ELR (cell line): ENCODE measurements around the gene PLXNB1.
A peak's percentile ranks its signal among the peaks of the same experiment; 100 is the strongest.

Experiments used
- DNase-seq: peaks from one replicate; pipeline ENCODE4 v3.0.0-alpha.2; 2015; ENCODE audit warnings: low read depth

PLXNB1 gene

DNA sequence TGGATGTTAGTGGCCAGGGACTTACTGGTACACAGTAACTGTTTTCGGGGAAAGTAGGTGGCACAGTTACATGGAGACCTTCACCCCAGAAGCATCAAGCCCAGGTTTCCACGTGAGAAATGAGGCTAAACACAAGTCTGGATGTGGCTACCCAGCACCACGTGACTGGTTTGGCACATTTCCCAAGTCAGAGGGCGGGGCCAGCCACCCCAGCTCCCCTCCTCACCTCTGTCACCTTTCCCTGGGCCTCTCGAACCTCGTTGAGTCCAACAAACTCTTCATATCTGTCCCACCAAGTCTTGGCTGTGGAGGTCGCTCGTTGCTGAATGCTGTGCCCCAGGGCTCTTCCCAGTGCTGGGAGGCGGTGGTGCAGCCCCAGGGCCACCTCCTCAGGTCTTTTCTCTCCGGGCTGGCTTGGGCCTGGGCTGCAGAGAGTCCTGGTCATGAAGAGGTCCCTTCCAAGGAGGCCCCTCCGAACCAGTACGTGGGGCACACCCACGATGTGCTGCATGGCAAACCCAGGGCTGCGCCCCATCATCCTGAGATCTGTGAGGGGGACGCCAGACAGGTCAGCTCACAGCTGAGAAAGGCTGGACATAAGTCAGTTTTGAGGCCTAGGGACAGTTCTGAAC is 4.8 kb upstream of the PLXNB1 start:
- DNase-seq, result no peak

DNA sequence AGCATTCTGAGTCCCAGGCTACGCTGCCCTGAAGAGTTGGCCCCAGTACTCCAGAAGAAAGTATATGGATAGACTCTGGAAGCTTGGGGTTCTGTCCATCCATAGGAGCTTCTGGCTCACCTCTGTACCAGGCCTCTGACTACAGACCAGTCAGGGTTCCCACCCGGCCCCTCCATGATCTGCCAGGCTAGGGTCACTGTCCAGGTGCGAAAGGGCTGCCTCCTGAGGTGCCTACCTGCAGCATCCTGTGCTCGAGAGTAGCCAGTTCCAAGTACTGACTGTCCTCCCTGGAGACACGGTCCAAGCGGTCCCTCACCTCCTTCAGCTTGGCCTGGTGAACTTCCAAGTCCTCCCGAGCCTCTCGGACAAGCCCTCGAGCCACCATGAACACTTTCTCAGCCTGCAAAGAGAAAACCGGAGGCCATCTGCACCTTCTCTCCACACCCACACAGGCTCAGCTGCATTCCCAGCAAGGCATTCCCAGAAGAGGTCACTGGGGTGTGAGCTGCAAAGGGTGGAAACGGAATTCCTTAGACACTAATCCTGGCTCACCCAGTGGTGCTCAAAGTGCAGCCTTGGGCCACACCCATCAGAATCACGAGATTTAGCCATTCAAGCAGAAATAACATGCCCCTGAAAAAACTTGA is 3.7 kb upstream of the PLXNB1 start:
- no peak for DNase-seq

DNA sequence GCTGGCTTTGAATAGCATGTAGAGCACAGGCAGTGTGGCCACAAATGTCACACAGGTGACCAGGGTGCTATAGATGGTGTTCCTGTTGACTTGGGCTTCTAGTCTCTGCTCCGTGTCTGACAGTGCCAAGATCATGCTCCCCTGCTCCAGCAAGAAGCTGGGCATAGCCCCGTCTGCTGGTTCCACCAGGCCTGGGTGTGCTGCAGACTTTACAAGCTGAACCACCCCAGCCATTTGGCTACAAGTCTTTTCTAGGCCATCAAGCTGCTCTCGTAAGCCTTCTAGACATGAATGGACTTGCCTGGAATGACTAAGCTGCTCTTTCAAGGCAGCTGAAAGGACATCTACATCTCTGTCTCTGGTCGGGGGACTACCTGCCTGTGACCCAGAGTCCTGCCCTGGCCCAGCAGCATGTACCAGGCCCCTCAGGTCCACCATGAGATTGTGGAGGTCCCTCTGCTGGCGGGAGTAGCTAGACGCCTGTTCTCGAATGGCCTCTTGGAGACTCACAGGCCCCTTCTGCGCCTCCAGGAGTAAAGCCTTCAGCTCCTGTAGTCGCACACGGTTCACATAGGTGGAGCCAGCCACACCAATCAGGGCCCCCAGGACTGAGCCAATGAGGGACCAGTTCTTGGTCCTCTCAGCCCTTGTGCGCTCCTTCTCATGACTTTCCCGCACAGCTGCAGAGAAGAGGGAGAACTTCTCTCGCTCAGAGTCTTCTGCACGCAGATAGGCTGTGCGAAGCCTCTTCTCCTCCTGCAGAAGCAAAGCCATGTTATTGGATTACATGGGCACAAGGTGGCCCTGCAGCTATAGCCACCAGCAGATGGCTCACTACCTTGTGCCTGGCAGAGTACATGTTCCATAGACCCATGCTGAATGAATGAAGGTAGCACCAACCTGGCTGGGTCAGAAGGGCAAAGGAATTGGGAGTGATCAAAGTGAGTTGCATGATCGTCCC is 2.8 kb upstream of the PLXNB1 start:
- DNase-seq, result peak; percentile 24

DNA sequence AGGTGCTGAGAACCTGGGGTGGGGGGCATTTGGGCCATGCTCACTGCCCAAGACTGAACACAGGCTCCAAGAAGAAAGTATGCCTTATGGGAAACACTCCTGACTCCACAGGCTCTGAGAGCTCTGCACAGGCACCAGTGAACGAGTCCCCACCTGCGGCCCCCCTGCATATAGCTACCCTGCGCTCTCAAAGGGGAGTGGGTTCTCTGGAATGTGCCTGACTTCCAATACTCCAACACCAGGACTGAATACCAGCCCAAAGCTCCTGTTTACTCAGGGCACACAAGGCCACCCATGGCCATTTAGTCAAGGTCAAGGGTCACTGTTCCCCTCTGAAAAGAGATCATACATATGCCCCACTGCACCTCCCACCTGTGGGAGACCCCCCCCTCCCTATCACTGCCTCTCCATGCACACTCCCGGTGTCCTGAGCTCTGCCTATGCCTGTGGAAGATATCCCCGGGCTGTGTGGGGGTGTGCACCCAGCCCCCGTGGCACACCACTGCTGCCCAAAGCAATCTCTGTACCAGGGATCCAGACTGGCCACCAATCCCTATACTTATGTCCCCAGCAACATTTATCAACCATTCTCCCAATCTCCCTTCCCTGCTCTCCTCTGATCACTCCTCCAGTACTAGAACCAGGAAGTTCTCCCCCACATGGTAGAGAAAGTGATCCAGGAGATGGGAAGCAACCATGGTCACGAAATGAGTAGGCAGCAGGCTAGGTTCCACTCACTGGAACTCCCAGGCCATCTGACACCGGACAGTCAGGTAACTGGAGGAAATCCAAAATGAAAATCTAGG is 1.5 kb upstream of the PLXNB1 start:
- DNase-seq, result no peak

DNA sequence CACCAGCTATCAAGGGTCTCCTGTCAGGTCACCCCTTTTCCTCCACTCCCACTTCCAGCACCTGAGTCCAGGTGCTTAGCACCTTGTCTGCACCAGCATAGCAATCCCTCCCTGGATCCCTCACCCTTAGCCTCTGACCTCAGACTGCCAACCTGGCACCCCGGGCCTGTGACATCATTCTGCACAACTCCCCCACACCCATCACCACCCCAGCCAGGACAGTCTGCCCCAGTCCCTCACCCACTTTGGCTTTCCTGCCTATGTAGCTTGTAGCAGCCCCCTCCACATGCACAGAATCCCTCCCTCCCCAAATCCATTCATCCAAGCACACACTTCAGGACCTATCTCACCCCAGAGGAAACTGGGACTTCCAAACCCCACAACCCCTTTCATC is 819 bp upstream of the PLXNB1 start:
- DNase-seq, result no peak

DNA sequence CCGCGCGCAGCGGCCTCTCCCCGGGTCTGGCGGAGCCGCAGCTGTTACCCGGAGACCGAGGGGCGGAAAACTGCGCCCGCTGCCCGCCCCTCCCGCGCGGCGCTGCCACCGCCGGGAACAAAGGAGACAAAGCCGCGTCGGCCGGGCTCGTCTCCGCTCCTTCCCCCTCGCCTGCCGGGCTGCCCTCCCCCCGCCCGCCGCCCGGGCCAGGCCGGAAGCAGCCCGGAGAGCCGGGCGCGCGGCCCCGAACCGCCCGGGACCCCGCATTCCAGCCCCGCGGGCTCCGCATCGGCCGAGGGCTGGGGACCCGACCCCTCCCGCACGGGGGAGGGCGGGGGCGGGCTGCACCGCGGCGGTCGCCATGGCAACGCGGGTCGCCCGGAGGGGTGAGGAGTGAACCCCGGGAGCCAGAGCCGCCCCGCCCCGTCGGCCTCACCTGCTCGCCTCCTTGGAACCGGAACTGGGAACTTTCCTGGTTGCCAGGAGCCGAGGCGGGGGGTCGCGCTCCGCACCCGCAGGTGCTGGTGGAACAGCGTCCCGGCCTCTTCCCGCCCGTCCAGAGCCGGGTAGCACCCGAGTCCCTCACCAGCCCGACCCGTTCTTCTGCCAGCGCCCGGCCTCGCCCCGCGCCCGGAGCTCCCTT is 448 bp downstream of the PLXNB1 start:
- peak; percentile 47 for DNase-seq

DNA sequence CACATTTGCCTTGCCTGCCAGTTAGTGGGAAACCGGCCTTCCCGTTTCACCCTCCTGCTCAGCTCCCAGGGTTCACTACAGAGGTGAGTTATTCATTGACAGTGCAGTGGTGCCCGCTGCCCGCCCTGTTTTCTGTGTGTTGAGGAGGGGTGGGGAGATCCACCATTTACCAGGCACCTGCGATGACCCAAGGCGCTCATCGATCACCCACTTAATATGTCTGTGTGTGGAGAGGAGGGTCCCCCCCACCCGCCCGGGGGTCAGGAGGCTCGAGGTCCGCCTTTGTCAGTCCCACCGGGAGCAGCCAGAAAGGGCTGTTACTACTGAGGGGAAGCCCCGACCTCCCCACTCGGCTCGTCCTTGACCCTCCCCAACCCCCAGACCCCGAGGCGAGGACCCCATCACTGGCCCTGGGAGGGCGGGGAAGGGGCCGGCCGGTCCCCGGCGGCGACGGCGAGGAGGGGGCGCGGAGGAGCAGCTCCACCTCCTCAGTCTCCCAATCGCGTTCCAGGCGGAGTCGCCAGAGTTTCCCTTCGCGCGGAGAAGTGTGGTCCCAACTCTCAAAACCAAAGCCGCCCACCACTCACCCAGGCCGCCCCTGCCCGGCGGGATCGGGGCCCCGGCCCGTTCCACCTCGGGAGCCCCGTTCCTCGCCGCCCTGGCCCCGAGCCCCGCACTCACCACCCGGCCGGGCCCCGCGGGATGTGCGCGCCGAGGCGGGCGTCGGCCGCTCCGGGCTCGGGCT is 1.1 kb downstream of the PLXNB1 start:
- peak; percentile 23 for DNase-seq

DNA sequence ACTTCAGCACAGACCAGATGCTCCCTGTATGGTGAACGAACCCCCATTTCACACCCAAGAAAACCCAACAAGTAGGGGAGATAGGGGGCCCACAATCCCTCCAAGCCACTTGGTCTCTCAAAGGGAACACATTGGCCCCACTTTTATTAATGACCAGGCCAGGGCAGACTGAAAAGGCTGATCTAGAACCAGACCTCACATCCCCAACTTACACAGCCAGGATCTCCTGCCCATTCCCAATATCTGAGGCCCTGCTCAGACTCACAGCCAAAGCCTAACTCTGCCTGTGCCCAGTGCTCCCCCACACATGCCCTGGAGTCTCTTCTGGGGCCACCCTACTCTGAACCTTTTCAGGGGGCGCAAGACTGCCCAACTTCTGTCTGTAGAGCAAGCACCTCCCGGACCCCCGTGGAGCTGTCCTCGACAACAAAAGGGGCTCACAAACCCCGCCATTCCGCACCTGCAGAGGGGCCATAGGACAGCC is 1.8 kb downstream of the PLXNB1 start:
- DNase-seq, result no peak

DNA sequence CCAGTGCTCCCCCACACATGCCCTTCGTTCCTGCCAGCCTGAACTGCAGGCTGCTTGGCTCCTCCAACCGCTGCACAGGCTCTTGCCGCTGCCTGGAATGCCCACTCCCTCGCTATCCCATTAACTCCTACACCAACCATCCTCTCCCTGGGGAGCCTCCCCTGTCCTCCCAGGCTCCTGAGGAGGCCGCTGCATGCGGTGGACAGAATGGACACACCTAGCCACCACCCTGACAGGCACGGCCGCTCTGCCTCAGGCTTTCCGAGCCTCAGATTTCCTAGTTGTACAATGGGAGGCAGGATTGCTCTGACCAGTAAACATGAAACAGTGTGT is 2.3 kb downstream of the PLXNB1 start:
- DNase-seq, result no peak

DNA sequence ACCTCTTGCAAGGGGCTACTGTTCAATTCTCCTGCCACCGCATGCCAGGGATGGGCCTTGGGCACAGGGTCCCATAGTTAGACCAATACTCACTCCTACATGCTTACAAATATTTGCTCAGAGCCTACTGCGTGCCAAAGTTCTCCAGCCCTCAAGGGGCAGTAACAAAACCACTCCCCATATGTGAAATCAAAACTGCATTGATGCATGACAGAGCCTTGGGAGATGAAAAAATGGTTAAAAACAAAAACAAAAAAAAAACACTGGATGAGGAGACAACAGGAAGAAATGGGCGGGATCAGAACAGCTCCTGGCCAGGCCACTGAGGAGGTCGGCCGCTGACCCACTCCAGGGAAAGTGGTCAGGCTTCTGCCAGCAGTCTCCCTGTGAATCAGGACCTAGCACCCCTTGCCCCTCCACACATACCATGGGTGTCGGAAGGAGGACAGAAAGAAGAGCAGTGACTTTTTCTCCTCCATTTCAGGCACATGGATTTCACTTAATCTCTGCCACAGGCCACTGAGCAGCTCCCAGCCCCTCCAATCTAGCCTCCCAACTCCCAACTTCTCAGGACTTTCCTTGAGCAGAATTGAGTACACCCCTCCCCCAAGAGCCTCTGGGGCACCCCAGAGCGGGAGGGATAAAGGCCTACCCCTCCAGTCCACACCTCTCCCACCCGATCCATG is 2.8 kb downstream of the PLXNB1 start:
- no peak for DNase-seq

DNA sequence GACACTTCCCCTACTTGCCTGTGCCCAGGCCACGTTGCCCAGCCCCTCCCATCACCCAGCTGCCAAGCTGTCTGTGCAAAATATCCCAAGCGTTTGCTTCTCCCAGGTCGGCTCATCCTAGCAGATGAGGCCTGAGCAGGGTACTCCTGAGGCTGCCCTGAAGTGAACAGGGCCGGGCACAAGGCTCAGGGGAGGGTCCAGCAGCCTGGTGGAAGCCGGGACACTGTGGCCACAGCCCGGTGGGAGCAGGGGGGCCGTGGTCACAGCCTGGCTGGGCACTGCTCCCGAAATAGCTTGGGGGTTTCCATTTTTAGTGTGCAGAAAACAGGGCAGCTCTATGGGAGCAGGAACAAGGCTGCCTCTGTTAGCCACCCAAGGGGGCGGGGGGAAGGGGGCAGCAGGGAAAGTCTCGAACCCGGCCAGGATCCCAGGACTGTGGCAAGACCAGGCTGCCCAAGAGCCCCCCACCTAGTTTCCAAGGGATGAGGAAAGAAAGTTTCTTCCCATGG is 3.4 kb downstream of the PLXNB1 start:
- no peak for DNase-seq

DNA sequence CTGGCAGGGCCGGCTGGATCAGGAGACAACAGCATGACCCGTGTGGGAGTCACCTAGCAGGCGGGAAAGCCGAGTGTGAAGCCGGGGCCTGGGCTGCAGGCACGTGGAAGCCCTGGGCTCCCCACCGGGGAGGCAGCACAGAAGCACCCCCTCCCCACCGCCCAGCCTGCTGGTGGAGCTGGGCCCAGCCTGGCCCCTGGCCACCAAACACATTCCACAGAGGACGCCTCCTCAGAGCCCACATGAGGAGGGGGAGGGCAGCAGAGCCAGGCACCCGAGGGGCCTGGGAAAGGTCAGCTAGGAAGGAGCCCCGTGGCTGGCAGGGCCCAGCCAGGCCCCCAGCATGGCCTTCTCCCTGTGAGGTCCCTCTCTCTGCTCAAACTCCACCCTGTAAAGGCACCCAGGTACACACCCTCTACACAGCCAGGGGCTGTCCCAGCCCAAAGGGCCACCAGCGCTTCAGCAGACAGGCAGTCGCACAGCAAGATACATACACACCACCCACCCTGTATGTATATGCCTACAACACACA is 4.5 kb downstream of the PLXNB1 start:
- no peak for DNase-seq

DNA sequence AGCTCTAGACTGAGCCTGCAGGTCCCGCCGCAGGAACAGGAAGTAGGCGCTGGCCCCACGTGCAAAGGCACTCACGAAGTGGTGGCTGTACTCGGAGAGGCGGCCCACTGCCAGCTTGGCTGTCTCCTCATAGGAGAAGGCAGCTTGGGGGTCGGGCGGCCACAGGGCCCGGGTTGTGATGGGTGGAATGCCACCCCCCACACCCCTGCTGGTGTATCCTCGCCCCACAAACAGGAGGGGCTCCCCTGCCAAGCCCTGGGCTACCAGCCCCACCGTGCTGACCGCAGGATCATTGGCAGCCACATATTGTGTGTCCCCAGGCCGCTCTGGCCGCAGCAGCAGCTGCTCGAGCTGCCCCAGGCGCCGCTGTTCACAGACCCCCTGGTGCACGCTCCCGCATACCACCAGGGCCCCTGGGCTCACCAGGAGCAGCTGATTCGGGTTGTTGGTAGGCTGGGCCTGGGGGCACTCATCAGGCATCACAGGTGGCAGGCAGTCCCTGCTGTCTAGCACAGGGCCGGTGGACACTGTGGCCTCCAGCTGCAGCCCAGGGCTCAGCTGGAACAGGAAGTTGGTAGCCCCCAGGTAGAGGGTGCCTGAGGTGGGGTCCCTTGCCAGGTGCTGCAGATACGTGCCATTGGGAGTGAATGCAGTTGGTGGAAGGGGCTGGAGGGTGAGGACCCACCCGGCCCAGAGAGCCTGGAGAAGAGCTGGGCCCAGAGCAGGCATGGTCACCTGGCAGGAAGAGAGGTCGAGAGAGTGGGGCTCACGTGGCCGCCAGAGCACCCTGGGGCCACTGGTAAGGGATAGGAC is 5.8 kb downstream of the PLXNB1 start:
- DNase-seq, result no peak

DNA sequence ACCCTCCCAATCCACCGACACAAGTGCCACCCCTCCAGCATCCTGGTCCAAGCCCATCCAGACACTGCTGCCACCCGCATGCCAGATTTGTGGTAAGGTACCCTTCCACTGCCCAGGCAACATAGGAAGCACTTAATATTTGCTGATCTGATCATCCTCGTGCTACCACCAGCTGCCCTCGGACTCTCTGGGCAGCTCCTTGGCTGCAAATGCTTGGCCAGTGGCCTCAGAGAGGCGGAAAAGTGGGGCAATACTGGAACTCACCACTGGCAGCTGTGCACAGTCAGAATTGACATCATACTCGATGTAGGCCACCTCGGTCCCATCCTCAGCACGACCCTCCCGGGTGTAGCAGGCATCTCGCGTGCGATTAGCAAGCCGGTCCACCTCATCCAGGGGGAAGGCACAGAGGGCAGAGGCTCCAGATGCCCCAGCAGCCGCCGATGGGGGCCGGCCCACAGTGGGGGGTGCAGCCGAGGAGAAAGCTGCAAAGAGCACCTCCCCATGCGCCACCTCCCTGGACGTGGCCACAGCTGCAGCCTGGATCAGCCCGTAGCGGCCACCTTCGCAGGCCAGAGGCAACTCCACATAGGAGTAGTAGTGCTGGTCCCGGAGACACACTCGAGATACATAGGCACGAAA is 6.5 kb downstream of the PLXNB1 start:
- DNase-seq, result no peak

DNA sequence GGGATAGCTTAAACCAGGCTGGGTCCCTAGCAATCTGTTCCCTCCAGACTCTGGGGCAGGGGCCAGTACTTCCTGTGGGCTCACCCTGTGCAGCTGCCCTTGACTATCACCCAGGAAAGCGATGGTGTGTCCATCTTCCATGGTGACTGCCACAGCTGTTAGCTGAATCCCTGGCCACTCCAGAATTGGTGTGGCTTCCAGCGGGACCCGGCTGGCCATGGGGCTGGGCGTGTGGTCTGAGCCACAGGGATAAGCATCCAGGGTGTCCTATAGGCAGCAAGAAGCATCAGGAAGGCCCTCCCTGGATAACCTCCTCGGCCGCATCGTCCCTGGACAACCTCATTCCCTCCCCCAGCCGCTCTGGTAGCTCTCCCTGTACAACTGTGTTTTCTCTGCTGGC is 7.2 kb downstream of the PLXNB1 start:
- DNase-seq, result no peak

DNA sequence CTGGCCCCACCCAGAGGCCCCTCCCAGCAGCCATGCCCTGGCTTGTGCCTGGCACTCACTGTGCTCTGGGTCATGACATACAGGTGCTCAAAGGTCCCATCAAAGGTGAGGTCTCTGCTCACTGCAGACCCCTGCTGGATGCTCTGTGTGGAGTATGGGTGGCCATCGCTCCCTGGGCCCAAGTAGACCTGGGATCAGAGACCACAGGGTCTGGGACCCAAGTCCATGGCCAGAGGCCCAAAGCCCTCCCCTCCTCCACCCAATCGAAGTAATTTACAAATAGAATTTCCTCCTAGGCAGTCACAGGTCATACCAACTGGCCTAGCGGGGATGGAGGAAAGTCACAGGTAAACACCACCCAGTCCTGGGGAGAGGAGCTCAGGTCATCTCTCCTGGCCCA is 7.6 kb downstream of the PLXNB1 start:
- DNase-seq, result no peak

DNA sequence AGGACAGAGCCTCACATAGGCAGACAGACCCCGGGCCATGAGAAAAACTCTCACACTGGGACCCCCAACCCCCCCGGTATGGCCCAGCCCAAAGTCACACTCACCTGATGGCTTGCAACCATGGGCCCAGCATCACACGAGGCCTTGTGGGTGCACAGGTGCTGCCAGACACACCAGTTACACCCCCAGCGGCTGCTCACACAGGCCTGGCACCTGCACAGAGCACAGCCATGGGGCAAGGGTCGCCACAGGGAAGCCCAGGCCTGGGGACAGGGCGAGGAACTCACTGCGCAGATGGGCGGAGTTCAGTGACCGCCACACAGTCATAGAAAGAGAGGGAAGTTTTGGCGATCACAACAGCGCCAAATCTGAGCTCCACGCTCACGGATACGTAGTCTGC is 9.3 kb downstream of the PLXNB1 start:
- no peak for DNase-seq

DNA sequence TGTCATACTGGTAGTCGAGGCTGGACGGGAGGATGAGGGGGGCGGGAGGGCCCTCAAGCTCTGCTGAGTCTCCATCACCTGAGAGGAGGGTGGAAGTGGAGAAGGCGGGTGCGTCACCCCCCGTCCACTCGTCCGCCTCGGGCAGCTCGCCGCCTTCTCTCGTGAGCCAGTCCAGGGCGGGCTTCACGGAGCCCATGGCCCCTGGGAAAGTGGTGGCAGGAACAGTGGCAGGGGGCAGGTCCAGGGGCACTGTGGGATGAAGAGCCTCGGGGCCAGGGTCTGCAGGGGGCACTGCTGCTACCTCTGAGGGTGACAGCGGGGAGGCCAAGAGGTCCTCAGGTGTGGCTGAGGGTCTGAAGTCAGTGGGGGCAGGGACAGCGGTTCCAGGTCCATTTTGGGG is 10.3 kb downstream of the PLXNB1 start:
- no peak for DNase-seq

DNA sequence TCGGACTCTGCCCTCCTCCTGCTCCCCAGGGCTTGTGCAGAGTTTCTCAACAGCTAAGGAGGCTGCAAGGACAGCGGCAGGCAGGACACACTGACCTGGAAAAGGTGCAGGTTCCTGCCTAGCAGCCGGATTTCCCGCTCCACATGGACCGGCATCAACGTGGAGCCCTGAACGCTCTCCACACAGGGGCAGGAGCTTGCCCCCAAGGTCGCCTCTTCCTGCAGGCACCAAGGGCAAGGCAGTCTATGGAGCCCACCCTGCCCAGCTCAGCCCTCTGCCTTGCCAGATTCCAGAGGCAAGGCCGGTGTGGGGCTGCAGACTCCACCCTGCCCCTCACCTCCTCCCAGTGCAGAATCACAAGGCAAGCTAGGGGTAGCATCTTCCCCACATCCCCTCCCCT is 10.7 kb downstream of the PLXNB1 start:
- no peak for DNase-seq
